Fibroblast of lung (primary cell): ENCODE results near the gene ENTPD6. TPM values are rescaled to one million over a fixed set of nuclear protein-coding genes. Genes with fewer than 3 reads are reported as not detected.

ENCODE experiments used
- DNase-seq, 2 donors: peaks; one replicate each; pipeline versions ENCODE4 v3.0.0 to v3.0.0-alpha.2; 2010; ENCODE audit warnings: low read depth in 2 of 2
- H2AFZ ChIP-seq: 2 replicates; pipeline ENCODE4 v1.5.1; 2012; ENCODE audit warnings: low read length, control low read depth, inconsistent platforms
- H3K27ac ChIP-seq: 2 replicates; pipeline ENCODE4 v1.5.1; 2011; ENCODE audit warnings: low read length, control low read depth; ENCODE audit not compliant: insufficient read depth
- H3K27me3 ChIP-seq: 2 replicates; pipeline ENCODE4 v1.5.1; 2011; ENCODE audit warnings: mild to moderate bottlenecking, low read length; ENCODE audit not compliant: control insufficient read depth, insufficient read depth
- H3K36me3 ChIP-seq: 2 replicates; pipeline ENCODE4 v1.5.1; 2011; ENCODE audit warnings: low read length; ENCODE audit not compliant: control insufficient read depth, insufficient read depth
- H3K4me1 ChIP-seq: 2 replicates; pipeline ENCODE4 v1.5.1; 2011; ENCODE audit warnings: low read length; ENCODE audit not compliant: control insufficient read depth, insufficient read depth; ENCODE audit errors: extremely low read depth
- H3K4me2 ChIP-seq: 2 replicates; pipeline ENCODE4 v1.5.1; 2011; ENCODE audit warnings: low read length, control low read depth; ENCODE audit not compliant: insufficient read depth; ENCODE audit errors: extremely low read depth
- H3K4me3 ChIP-seq, 4 experiments: fragments of 200-600 bp in 1 of 4; sonication (generic) in 1 of 4; replicated peaks in 1 of 4; 2 replicates each; pipeline ENCODE4 v1.5.1; 2011 to 2016; ENCODE audit warnings: low read length in 4 of 4, low read depth in 3 of 4, mild to moderate bottlenecking in 3 of 4, control low read depth in 2 of 4, inconsistent platforms in 1 of 4, mixed read lengths in 1 of 4; ENCODE audit not compliant: insufficient read depth in 1 of 4; ENCODE audit errors: control extremely low read depth in 1 of 4
- H3K79me2 ChIP-seq: 2 replicates; pipeline ENCODE4 v1.5.1; 2012; ENCODE audit warnings: mild to moderate bottlenecking, low read length, inconsistent platforms; ENCODE audit not compliant: control insufficient read depth, insufficient read depth
- H3K9ac ChIP-seq: 2 replicates; pipeline ENCODE4 v1.5.1; 2011; ENCODE audit warnings: mild to moderate bottlenecking, low read length, control low read depth; ENCODE audit not compliant: insufficient read depth
- H3K9me3 ChIP-seq: 2 replicates; pipeline ENCODE4 v1.5.1; 2012; ENCODE audit warnings: low read depth, low read length; ENCODE audit not compliant: control insufficient read depth, insufficient read depth
- H4K20me1 ChIP-seq: 2 replicates; pipeline ENCODE4 v1.5.1; 2011; ENCODE audit warnings: low read length; ENCODE audit not compliant: control insufficient read depth, insufficient read depth; ENCODE audit errors: extremely low read depth
- CTCF ChIP-seq, 2 donors: IDR thresholded peaks in 1 of 2; conservative IDR thresholded peaks in 1 of 2; 1 replicate in 1 of 2; 2 replicates in 1 of 2; pipeline ENCODE4 v1.5.1; 2011 to 2012; ENCODE audit warnings: low read length in 2 of 2, control low read depth in 1 of 2, inconsistent platforms in 1 of 2, low read depth in 1 of 2, mild to moderate bottlenecking in 1 of 2
- EZH2 ChIP-seq: IDR thresholded peaks from 2 replicates; pipeline ENCODE4 v1.5.1; 2012; ENCODE audit warnings: low read length, control low read depth, mild to moderate bottlenecking; ENCODE audit errors: missing control alignments
- polyA plus RNA-seq, 2 donors: library from polyadenylated mRNA; depleted of rRNA in 1 of 2; stranded (reverse) in 1 of 2; unstranded in 1 of 2; fragments of >200 nt; gene quantifications; 2 replicates each; pipeline ENCODE4 v1.2.1, GENCODE V29; 2011 to 2012; ENCODE audit warnings: missing spikeins in 1 of 2
- total RNA-seq: library from RNA; depleted of rRNA; stranded (reverse); fragments of >200 nt; gene quantifications from 2 replicates; pipeline ENCODE4 v1.2.1, GENCODE V29; 2014

ENTPD6 gene
- total and polyA plus RNA-seq, 2 donors (not counting 1 experiment from before 2014, with no cell fraction given) = 45.7 to 56.5 TPM

GRCh38 chr20:25187220-25187619, 8.3 kb upstream of the ENTPD6 start:
- Histone ChIP-seq H4K20me1 (no peaks in the 10 kb centered on the region), H3K79me2 (no peaks in the 10 kb centered on the region), H3K9me3 (no peaks in the 10 kb centered on the region), H3K27ac (no peak overlapping the region), H3K4me2 (no peak overlapping the region), H3K9ac (no peak overlapping the region), H3K36me3 (no peaks in the 10 kb centered on the region), H3K4me3 (no peak overlapping the region), H3K27me3 (peaks cover 20% of the 10 kb centered on the region), H2AFZ (no peak overlapping the region), H3K4me1 (no peaks in the 10 kb centered on the region)
- no peak for TF ChIP-seq CTCF (conservative IDR thresholded peaks at IDR 0.05 in 1 of 2, IDR thresholded peaks at IDR 0.05 in 1 of 2; ENCODE audit: low read depth in 1 of 2, low read length in 2 of 2)
- no peak for TF ChIP-seq EZH2
- no peak for DNase-seq

- H3K4me2 ChIP-seq = no peak overlapping the region
- H3K36me3 ChIP-seq = no peaks in the 10 kb centered on the region
- H3K27me3 ChIP-seq = peaks cover 20% of the 10 kb centered on the region
- H4K20me1 ChIP-seq = no peaks in the 10 kb centered on the region
- TF ChIP-seq EZH2 (no peak), CTCF (conservative IDR thresholded peaks at IDR 0.05 in 1 of 2, IDR thresholded peaks at IDR 0.05 in 1 of 2; ENCODE audit: low read depth in 1 of 2, low read length in 2 of 2) (no peak)
- no peaks in the 10 kb centered on the region for H3K9me3 ChIP-seq
- H3K9ac ChIP-seq = no peak overlapping the region
- H3K79me2 ChIP-seq = no peaks in the 10 kb centered on the region
- H2AFZ ChIP-seq = no peak overlapping the region
- no peak for DNase-seq
- no peak overlapping the region for H3K27ac ChIP-seq
- no peaks in the 10 kb centered on the region for H3K4me1 ChIP-seq
- H3K4me3 ChIP-seq = no peak overlapping the region
Measured at GRCh38 chr20:25187635-25188034, 7.9 kb upstream of the ENTPD6 start.

- no peak for DNase-seq
- no peaks in the 10 kb centered on the region for H3K9me3 ChIP-seq
- H3K27ac ChIP-seq = no peak overlapping the region
- H3K4me1 ChIP-seq = no peaks in the 10 kb centered on the region
- TF ChIP-seq EZH2 (no peak), CTCF (conservative IDR thresholded peaks at IDR 0.05 in 1 of 2, IDR thresholded peaks at IDR 0.05 in 1 of 2; ENCODE audit: low read depth in 1 of 2, low read length in 2 of 2) (no peak)
- H3K36me3 ChIP-seq = no peaks in the 10 kb centered on the region
- H3K27me3 ChIP-seq = peaks cover 20% of the 10 kb centered on the region
- H2AFZ ChIP-seq = no peak overlapping the region
- no peaks in the 10 kb centered on the region for H3K79me2 ChIP-seq
- no peak overlapping the region for H3K4me2 ChIP-seq
- H4K20me1 ChIP-seq = no peaks in the 10 kb centered on the region
- H3K4me3 ChIP-seq = no peak overlapping the region
- no peak overlapping the region for H3K9ac ChIP-seq
Measured at GRCh38 chr20:25188218-25188617, 7.3 kb upstream of the ENTPD6 start.
